MG63 (cell line): ENCODE data around the gene SLC2A1. TPM values are rescaled to one million over a fixed set of nuclear protein-coding genes. Genes with fewer than 3 reads are reported as not detected.

Experiments used
- DNase-seq: peaks from one replicate; pipeline ENCODE4 v3.0.0-alpha.2; 2020
- H3K27me3 ChIP-seq: fragments of 250-450 bp; sonication (Bioruptor Pico); 2 replicates; pipeline ENCODE4 v1.5.1; 2020; ENCODE audit warnings: mild to moderate bottlenecking, moderate library complexity
- H3K36me3 ChIP-seq: fragments of 250-450 bp; sonication (Bioruptor Pico); 2 replicates; pipeline ENCODE4 v1.5.1; 2020; ENCODE audit warnings: mild to moderate bottlenecking, moderate library complexity
- H3K4me3 ChIP-seq: fragments of 250-450 bp; sonication (Bioruptor Pico); 2 replicates; pipeline ENCODE4 v1.5.1; 2020; ENCODE audit warnings: mild to moderate bottlenecking, moderate library complexity
- H3K9me3 ChIP-seq: fragments of 250-450 bp; sonication (Bioruptor Pico); 2 replicates; pipeline ENCODE4 v1.5.1; 2020; ENCODE audit warnings: mild to moderate bottlenecking, moderate library complexity
- total RNA-seq: library from RNA; depleted of rRNA; stranded (reverse); fragments of >200 nt; shearing (Covaris generic); gene quantifications from 2 replicates; pipeline ENCODE4 v1.2.3, GENCODE V29; 2014; ENCODE audit warnings: low replicate concordance

SLC2A1 gene
- total RNA-seq, 1 experiment from 2014 or later = 127 TPM

DNA sequence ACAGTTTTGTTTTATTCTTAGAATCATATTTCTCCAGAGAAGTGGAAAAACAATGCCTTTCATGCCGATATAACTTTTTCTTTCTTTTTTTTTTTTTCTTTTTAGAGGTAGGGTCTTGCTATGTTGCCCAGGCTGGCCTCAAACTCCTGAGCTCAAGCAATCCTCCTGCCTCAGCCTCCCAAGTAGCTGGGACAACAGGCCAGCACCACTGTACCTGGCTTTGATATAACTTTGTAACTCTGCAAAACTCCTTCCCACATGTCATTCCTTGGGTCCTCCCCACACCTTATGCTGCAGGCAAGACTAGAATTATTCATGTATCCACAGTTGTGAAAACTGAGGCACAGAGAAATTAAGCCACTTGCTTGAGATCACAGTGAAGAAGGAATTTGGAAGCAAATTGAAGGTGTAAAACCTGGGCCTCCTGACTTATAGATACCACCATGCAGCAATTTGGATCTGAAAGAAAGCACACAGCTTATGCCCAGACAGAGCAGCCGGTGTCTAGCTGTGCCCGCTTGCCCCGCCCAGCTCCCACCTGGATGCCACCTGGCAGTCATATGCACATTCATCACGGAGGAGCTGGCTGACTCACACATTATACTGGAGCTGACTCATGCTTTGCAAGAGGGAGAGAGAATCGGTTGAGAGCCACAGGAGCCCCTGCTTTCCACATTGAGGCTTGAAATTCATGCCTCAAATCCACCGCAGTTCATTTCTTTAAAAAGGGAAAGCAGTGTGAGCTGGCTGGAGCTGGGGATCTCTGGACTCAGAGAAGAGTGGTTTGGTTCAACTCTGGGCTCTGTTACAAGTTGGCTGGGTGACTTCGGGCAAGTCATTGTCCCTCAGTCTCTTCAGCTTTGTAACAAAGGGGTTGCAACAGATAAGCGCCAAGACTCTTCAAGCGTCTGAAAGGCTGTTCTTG is 8.3 kb upstream of the SLC2A1 start:
- H3K36me3 ChIP-seq = no peaks in the 10 kb centered on the region
- H3K27me3 ChIP-seq = no peaks in the 10 kb centered on the region
- H3K4me3 ChIP-seq = no peak overlapping the region
- peak; percentile 87 for DNase-seq
- no peaks in the 10 kb centered on the region for H3K9me3 ChIP-seq

DNA sequence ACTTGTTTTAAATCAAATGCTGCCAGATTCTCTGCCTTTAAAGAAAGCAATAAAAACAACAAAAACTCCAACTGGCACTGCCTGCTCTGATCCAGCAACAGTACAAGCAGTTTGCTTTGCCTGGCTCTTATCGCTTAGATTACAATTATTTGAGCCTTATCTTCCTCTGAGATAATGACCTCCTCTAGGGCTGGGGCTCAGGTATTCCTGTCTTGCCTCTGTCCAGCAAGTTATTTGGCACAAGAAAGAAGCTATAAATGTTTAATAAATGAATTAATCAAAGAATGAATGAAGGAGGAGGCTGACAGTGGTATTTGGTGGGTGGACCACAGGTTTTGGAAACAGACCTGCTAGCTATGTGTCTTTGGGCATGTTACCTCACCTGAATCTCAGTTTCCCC is 6.7 kb upstream of the SLC2A1 start:
- no peak overlapping the region for H3K4me3 ChIP-seq

DNA sequence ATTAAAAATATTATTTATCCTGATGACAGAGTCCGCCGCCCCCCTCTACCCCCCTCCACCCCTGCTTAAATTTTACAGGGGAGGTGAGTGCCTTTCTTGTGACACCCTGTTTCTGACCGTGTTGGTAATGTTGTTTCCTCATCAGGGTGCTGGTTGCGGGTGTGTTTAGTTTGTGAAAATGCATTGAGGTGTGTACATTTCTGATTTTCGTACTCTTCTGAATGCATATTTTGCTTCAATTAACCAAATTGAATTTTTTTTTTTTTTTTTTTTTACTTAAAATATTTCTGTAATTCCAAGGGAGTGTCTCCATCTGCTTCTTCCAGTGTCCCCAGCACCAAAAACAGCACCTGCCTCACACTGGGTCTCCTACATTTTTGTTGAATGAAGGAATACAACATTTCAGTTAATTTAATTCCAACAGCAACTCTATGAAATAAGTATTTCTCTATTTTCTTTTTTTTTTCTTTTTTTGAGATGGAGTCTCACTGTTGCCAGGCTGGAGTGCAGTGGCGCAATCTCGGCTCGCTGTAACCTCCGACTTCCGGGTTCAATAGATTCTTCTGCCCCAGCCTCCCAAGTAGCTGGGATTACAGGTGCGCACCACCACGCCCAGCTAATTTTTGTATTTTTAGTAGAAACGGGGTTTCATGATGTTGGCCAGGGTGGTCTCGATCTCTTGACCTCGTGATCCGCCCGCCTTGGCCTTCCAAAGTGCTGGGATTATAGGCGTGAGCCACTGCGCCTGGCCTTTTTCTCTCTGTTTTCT is 5.6 kb upstream of the SLC2A1 start:
- no peak for DNase-seq
- Histone ChIP-seq H3K4me3 (no peak overlapping the region), H3K9me3 (no peaks in the 10 kb centered on the region), H3K36me3 (no peaks in the 10 kb centered on the region), H3K27me3 (no peaks in the 10 kb centered on the region)

More for the DNA sequence above, 6.7 kb upstream of the SLC2A1 start:
- Histone ChIP-seq H3K27me3 (no peaks in the 10 kb centered on the region), H3K36me3 (no peaks in the 10 kb centered on the region), H3K9me3 (no peaks in the 10 kb centered on the region)
- no peak for DNase-seq

DNA sequence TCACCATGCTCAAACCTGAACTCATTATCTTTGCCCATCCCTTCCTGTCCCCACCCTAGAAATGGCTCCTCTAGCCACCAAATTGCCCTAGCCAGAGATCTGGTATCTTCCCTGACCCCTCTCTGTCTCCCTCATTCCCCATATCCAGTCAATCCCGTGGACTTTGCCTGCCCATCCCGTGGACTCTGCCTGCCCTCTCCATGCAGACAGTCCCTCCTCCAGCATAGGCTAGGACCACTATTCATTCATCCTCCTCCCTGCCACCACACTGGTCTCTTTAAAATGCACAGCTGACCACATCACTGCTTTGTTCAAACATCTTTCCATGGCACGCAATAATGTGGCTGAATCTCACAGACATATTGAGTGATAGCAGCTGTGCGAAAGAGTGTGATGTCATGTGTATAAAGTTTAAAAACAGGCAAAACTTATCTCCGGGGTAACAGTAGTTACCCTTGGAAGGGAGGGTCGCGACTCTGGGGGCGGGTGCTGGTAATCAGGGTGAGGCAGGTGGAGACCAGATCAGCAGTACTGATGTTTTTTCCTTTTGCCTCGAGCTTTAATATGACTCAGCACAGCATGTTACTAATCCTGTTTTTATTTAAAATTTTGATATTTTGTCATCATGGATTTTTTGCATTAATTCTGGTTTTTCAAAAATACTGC is 4.8 kb upstream of the SLC2A1 start:
- no peaks in the 10 kb centered on the region for H3K27me3 ChIP-seq
- H3K4me3 ChIP-seq = no peak overlapping the region
- DNase-seq = peak; percentile 35
- H3K9me3 ChIP-seq = no peaks in the 10 kb centered on the region
- H3K36me3 ChIP-seq = no peaks in the 10 kb centered on the region

DNA sequence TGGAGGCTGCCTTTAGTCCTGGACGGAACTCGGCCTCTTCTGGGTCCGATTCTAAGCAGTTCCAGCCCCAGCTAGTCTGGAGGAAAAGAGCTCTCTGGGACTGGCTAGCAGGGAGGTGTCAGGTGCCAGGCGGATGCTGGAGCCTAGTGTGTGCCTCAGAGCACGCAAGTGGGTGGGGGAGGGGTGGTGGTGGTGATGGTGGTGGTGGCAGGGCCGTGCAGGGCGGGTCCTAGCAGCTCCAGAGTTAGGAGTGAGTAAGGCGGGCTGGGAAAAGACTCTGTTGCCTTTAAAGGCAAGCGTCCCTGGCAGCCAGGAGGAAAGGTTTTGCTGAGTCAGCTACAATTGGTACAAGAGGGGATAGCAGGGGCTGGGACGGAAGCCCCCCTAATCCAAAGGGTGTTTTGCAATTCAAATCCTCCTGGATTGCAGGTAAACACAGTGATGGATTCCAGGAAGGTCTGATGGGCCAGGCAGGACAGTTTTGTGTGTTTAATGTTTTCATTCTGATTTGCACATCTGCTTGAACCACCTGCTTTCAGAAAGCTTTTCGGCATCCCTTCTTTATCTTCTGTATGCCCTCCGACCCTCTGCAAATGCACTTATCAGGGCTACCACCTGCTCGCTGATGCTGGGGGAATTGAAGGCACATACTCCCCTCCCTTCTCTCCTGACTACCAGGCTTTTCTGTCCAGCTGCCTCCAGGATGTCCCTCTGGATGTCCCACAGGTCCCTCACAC is 4.1 kb upstream of the SLC2A1 start:
- Histone ChIP-seq H3K4me3 (no peak overlapping the region), H3K9me3 (no peaks in the 10 kb centered on the region), H3K36me3 (no peaks in the 10 kb centered on the region), H3K27me3 (no peaks in the 10 kb centered on the region)
- DNase-seq = no peak

DNA sequence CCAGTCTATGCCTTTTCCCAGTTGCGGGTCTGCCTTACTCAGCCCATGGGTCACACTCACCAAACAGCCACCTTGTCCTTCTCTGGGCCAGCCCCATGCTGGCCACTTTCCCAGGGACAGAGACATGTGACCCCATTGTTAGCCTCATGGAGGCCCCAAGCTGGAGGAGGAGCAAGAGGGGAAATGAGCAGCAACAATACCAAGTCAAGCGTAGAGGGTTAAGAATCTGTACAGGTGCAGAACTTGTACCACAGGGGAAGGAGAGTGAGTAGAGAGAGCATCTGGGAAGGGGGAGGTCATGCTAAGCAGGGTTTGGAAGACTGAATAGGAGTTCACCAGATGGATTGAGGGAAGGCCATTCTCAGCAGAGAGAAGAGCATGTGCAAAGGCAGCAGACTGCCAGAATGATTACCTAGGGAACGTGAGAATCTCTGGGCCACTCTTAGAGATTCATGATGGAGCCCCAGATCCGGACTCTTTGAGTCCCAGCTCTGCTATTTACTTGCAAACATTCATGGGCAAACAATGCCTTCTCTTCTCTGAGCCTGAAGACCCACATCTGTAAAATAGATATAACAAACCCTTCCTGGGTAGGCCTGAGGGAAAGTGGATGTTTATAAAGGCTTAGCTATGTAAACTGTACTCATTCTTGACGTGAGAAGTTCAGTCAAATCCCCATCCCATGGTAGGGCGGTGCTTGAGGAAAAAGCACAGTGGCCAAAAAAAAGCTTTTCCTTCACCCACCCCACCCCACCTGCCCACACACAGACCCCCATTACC is 2.8 kb upstream of the SLC2A1 start:
- DNase-seq = no peak
- Histone ChIP-seq H3K36me3 (peaks cover 7% of the 10 kb centered on the region), H3K9me3 (no peaks in the 10 kb centered on the region), H3K4me3 (no peak overlapping the region), H3K27me3 (no peaks in the 10 kb centered on the region)

DNA sequence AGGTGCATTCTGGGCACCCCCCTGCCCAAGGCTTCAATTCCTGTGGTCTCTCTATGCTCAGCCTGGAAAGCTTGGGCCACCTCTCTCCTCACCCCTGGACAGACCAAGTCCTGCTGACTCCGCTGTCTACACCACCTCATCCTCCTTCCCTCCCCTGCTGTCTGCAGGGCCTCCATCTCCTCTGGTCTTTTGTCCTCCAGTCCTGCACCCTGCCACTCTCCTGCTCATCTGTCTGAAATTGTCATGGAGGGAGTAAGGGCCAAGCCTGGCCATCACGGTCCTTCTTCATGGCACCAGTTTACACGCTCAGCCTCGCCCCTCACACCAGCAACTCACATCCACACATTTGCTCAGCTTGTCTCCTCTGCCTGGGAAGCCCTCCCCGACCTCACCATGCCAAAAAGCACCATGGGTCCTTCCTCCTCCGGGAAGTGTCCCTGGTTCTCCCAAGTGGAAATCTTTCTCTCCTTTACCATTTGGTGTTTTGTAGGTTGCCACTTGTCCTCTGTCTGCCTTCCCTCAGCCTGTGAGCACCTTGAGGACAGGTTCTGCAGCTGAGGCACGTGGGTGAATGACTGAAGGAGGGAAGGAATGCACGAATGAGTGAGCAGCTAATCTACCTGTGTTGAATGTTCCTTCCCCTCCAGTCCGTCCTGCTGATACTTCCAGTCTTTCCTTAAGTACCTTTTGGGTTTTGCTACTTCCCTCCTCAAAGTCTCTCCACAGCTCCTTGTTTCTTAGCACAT is 2.1 kb upstream of the SLC2A1 start:
- no peak for DNase-seq
- no peak overlapping the region for H3K4me3 ChIP-seq
- H3K27me3 ChIP-seq = no peaks in the 10 kb centered on the region
- no peaks in the 10 kb centered on the region for H3K9me3 ChIP-seq
- H3K36me3 ChIP-seq = peaks cover 11% of the 10 kb centered on the region

DNA sequence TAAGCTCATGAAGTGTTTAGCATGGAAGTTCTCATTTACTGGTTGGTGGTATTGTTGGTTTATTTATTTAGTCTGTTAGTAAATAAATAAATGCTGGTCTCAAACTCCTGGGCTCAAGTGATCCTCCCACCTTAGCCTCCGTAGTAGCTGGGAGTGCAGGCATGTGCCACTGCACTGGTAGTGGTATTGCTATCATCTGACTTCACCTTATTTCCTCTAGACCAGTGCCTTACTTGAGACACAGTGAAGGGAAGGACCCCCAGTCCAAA is 1.4 kb upstream of the SLC2A1 start:
- Histone ChIP-seq H3K4me3 (no peak overlapping the region), H3K36me3 (peaks cover 18% of the 10 kb centered on the region), H3K27me3 (no peaks in the 10 kb centered on the region), H3K9me3 (no peaks in the 10 kb centered on the region)
- DNase-seq = no peak

DNA sequence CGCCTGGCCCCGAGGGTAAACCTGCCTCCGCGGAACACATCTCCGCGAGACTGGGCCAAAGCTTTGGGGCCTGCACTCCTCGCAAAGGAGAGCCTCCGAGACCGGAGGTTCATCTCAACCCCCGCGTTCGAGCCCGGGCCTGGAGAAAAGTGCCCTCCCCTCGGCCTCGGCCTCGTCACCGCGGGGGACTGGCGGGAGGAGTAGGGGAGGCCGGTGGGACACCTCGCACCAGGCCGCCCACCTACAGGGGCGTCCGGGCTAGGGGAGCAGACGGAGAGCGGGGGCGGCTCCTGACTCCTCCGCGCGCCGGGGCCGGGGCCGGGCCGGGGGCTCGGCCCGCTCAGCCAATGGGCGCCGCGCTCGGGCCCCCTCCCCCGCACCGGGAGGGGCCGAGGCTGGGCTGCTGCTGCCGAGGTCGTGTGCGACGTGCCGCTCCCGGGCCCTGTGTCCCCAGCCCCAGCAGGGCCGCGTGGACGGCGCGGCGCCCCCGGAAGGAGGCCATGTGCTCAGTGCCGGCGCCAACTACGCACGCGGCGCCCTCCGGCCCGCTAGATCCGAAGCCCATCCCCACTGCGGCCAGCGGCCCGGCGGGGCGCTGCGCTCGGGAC is 684 bp downstream of the SLC2A1 start:
- Histone ChIP-seq H3K4me3 (peak overlapping the region; percentile 91), H3K27me3 (no peaks in the 10 kb centered on the region), H3K36me3 (peaks cover 33% of the 10 kb centered on the region), H3K9me3 (no peaks in the 10 kb centered on the region)
- DNase-seq = peak; percentile 72

DNA sequence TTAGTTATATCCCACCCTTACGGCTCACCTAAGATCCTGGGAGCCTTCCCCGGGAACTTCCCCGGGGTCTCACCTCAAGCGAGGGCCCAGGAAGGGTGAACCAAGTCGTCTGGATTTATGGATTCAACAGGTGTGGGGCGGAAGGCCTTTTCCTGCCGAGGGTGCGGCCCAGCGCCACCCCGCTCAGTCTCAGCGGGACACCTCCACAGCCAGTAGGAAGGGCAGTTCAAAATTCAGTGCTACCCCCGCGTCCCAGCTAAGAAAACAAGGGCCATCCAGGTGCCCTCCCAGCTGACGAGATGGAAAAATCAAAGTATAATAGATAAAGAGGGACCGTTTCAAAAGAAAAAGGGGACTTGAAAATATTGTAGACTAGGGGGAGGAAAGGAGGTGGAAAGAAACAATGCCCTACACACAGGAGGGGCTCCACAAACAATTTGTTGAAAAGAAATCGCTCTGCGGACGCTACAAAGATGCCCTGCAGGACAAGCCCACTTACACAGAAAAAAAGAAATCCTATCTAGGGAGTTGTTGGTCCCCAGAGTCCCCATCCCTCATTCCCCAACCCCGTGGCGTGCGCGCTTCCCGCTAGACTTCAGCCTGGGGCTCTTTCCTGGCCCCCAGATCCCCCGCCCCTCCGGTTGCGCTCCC is 1.3 kb downstream of the SLC2A1 start:
- no peaks in the 10 kb centered on the region for H3K9me3 ChIP-seq
- H3K36me3 ChIP-seq = peaks cover 36% of the 10 kb centered on the region
- H3K27me3 ChIP-seq = no peaks in the 10 kb centered on the region
- peak; percentile 31 for DNase-seq
- H3K4me3 ChIP-seq = peak overlapping the region; percentile 91

DNA sequence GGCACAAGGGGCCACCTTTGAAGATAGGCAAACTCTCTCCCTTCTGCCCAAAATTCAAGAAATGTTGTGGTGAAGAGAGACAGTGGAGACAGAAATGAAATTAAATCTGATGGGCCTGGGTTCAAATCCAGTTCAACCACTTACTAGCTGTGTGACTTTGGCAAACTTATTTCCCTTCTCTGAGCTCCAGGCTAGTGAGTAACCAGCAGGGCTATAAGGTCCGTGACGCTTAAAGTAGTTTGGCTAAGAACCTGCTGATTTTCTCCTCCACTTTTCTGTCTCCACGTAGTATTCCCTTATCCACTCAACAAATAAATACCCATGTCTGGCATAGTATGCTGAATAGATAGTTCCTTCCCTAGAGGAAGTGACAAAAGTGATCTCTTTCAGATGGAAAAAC is 1.9 kb downstream of the SLC2A1 start:
- no peaks in the 10 kb centered on the region for H3K27me3 ChIP-seq
- DNase-seq = no peak
- no peaks in the 10 kb centered on the region for H3K9me3 ChIP-seq
- peak overlapping the region; percentile 91 for H3K4me3 ChIP-seq
- H3K36me3 ChIP-seq = peaks cover 42% of the 10 kb centered on the region

DNA sequence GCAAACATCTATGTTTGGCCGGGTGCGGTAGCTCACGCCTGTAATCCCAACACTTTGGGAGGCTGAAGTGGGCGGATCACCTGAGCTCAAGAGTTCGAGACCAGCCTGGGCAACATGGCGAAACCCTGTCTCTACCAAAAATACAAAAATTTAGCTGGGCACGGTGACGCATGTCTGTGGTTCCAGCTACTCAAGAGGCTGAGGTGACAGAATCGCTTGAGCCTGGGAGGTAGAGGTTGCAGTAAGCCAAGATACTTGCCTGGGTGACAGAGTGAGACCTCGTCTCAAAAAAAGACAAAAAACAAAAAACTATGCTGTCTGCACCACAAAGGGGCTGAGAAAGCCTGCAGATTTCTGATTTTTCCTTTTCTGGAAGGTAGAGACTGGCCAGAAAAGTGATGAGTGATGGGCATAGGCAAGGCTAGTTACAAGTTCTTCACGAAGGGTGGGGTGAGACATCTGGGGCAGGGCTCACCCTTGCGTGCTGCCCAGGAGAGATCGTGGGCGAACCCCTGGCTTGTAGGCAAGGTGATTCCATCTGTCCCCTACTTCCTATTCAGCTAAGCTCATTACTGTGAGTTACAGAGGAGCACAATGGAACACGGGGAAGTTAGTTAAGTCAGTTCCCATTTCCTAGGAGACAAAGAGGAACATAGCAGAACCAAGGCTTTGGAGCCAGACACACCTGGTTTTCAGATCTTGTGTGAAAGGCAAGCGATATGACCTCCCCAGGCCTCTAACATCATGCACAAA is 3.2 kb downstream of the SLC2A1 start:
- peaks cover 46% of the 10 kb centered on the region for H3K36me3 ChIP-seq
- no peaks in the 10 kb centered on the region for H3K27me3 ChIP-seq
- no peak for DNase-seq
- no peaks in the 10 kb centered on the region for H3K9me3 ChIP-seq
- no peak overlapping the region for H3K4me3 ChIP-seq

DNA sequence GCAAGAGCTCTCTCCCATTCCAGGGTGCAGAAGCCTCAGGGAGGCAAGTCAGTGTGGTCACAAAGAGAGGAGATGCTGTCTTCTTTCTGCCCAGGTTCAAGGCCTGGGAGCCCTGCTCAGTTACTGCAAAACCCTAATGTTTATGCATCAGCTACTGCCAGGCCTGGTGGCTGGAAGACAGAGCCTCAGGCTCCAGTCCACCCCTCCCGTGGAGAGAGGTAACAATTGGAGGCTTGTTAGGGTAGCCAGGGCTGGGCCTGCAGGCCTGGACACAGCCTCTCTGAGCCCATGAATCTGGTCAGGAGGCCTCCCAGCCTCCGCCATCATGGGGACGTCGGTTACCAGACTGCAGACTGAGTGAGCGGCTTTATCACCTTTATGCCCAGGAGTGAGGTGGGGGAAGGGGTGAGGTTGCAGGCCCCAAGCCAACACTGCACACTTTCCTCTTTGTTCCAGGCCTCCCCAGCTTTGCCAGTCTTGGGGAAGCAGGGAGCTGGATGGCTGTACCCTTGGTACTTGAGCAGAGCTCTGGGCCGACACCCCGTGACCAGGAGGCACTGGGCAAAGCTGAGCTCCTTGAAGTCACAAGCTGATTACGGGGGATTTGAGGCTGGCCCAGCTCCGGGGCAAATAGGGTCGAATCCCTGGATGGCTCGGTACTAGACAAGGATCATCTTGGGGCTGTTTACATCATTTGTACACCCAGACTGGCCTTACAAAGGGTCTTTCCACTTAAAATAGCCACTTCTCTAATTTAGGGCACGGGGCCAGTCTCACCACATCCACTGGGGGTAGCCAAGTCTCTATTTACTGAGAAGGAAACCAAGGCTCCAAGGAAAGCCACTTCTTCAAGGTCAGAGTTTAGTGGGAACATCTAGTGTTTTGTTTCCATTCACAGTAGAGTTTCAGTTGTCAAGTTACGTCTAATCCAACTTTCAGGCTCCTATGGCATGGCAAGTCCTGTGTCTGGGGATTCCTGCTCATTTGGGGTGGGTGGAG is 5.2 kb downstream of the SLC2A1 start:
- Histone ChIP-seq H3K27me3 (no peaks in the 10 kb centered on the region), H3K36me3 (peaks cover 46% of the 10 kb centered on the region), H3K9me3 (no peaks in the 10 kb centered on the region), H3K4me3 (no peak overlapping the region)
- DNase-seq = no peak
